Mucosa of stomach (tissue), 1 donor: ENCODE data around the gene POLR3G.

Source experiments
- H3K27me3 ChIP-seq: one replicate; pipeline ENCODE4 v1.7.0; 2013; ENCODE audit warnings: mild to moderate bottlenecking, low read length; ENCODE audit not compliant: control insufficient read depth, insufficient read depth
- H3K36me3 ChIP-seq: one replicate; pipeline ENCODE4 v1.7.0; 2013; ENCODE audit warnings: low read length; ENCODE audit not compliant: control insufficient read depth, insufficient read depth
- H3K4me1 ChIP-seq: one replicate; pipeline ENCODE4 v1.7.0; 2013; ENCODE audit warnings: mild to moderate bottlenecking, low read length; ENCODE audit not compliant: control insufficient read depth, insufficient read depth
- H3K4me3 ChIP-seq: one replicate; pipeline ENCODE4 v1.7.0; 2013; ENCODE audit warnings: low read length
- H3K9ac ChIP-seq: one replicate; pipeline ENCODE4 v1.7.0; 2013; ENCODE audit warnings: mild to moderate bottlenecking, low read length, moderate library complexity
- H3K9me3 ChIP-seq: one replicate; pipeline ENCODE4 v1.7.0; 2013; ENCODE audit warnings: mild to moderate bottlenecking, low read length, moderate library complexity; ENCODE audit not compliant: control insufficient read depth
- donor health status: Pancreatic carcinoma.

The POLR3G gene

DNA sequence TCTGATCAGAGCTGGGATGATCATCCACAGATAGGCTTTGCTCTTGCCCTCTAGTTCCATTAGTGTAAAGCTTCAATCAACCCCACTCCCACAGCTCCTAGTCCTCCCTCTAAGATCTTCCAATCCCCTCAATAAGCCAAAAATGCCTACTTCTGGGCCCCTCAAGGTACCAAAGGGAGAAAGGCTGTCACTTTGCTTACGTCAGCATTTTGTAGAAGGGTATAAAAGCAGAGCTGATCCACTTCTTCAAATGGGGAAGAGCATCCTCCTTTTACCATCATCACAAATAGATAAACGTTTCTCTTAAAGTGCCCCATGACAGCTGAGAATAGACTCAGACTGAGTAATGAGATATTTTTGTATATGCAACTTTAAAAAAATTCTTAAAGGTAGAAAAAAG lies 70.8 kb downstream of the POLR3G start:
- H3K9ac ChIP-seq, result no peak overlapping the region
- H3K36me3 ChIP-seq, result no peaks in the 10 kb centered on the region
- H3K9me3 ChIP-seq, result no peaks in the 10 kb centered on the region
- H3K4me3 ChIP-seq, result no peak overlapping the region
- peaks cover 55% of the 10 kb centered on the region for H3K27me3 ChIP-seq
- H3K4me1 ChIP-seq, result no peaks in the 10 kb centered on the region

DNA sequence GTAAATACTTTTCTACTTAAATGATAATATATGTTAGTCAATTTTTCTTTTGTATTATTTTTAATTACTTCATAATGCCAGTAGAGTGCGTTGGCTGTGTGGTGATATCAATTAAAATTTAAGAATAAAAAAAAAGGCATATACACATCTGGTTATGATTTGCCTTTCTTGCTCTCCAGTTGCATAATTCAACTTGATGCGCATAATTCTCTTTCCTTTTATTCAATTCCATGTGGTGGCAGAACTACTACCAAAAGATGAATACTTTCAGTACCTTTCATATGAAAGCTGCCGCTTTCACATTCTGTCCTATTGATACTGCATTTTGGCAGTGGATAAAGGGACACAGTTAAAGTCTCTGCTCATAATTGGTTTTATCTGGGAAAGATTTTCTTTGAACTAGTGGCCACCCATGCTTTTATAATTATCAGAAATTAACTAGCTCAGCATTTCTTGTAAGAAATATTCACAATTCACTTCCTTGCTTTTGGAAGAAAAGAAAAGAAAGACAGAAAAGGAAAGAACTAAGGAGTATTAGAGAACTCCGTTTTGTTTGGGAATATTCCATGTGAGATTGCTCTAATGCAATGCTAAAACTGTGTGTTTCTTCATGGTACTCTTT lies 71.7 kb downstream of the POLR3G start:
- Histone ChIP-seq H3K9me3 (no peaks in the 10 kb centered on the region), H3K27me3 (peaks cover 57% of the 10 kb centered on the region), H3K4me1 (no peaks in the 10 kb centered on the region), H3K9ac (no peak overlapping the region), H3K4me3 (no peak overlapping the region), H3K36me3 (no peaks in the 10 kb centered on the region)

DNA sequence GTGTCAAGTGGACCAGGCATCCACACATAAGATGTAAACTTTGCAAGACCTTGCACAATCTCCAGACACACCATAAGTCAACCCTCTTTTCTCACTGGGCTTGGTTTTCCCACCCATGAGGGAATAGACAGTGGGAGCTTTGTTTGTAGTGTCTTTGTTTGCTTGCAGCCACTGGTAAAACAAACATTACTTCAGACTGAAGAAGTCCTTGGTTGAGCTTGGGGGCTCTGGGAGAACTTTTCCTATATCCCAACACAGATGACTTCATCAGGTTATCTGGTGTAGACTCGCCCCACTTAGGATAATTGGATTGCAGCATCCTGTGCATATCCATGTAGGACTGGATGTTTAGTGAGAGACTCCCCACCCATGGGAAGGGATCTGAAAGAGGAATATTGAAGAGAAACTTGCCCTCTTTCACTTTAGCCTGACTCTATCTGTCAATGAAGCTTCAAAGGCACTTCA lies 72.4 kb downstream of the POLR3G start:
- Histone ChIP-seq H3K9ac (no peak overlapping the region), H3K4me1 (no peaks in the 10 kb centered on the region), H3K36me3 (no peaks in the 10 kb centered on the region), H3K27me3 (peaks cover 63% of the 10 kb centered on the region), H3K4me3 (no peak overlapping the region), H3K9me3 (no peaks in the 10 kb centered on the region)

DNA sequence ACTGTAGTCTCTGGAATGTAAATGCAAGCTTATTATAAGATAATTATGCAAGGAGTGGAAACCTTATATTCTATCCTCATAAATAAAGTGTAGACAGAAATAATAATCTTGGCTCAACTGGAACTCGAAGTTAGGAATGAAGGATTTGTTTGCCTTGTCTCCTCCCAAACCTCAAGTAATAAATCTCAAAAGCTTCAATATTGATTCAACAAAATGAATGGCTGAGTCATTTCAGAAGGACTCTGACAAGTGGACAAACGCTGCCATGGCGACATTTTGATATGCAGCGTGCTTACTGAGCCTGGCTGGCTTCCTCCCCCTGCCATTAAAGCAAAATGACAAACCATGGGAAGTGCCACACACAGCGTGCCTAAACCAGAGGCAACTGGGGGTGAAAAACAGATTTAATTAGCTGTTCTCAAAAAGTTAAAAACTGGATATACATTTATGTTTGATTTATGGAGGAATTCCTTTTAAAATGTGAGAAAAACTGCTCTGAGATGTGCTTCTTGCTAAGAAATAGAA lies 73.5 kb downstream of the POLR3G start:
- Histone ChIP-seq H3K27me3 (peaks cover 65% of the 10 kb centered on the region), H3K4me3 (no peak overlapping the region), H3K9me3 (no peaks in the 10 kb centered on the region), H3K4me1 (no peaks in the 10 kb centered on the region), H3K36me3 (no peaks in the 10 kb centered on the region), H3K9ac (no peak overlapping the region)

DNA sequence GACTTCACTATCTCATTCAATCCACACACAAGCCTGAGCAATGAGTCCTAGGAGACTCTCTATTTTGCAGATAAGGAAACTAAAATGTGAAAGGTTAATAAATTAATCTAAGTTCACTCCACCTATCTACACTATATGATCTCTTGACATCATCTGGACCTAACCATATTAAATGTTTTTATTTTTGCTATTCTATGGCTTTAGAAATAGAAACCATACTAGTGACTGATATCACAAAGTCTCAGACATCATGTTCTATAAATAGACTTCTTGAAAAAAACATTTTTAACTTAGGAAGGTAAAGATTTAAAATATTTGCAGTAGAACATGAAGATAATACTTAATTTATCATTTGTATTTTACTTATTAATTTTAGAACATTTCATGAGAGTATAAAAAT lies 74.6 kb downstream of the POLR3G start:
- Histone ChIP-seq H3K4me1 (no peaks in the 10 kb centered on the region), H3K4me3 (no peak overlapping the region), H3K27me3 (peaks cover 68% of the 10 kb centered on the region), H3K36me3 (no peaks in the 10 kb centered on the region), H3K9me3 (no peaks in the 10 kb centered on the region), H3K9ac (no peak overlapping the region)

DNA sequence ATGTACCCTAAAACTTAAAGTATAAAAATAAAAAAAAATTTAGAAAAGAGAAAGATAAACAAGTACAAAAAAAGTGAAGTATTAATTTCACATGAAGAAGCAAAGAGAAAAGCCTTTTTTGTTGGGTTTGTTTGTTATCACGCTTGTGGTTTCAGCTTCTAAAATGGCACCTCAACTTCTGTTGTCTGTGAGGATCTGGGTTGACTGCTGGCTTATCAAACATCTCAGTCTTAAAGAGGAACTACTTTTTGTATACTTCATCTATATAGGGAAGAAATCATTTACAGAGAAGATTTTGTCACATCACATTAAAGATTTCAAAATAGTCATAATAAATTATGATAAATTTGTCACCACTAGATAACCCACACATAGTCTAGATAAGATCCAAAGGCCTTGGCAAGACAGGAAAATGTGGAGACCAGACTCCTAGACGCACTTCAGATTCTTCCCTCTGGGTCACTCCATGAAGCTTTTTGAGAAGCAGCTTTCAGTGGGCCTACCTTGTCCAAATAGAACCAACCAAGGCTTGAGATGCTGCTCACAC lies 75.1 kb downstream of the POLR3G start:
- Histone ChIP-seq H3K27me3 (peaks cover 68% of the 10 kb centered on the region), H3K4me1 (no peaks in the 10 kb centered on the region), H3K4me3 (no peak overlapping the region), H3K9me3 (no peaks in the 10 kb centered on the region), H3K9ac (no peak overlapping the region), H3K36me3 (no peaks in the 10 kb centered on the region)

DNA sequence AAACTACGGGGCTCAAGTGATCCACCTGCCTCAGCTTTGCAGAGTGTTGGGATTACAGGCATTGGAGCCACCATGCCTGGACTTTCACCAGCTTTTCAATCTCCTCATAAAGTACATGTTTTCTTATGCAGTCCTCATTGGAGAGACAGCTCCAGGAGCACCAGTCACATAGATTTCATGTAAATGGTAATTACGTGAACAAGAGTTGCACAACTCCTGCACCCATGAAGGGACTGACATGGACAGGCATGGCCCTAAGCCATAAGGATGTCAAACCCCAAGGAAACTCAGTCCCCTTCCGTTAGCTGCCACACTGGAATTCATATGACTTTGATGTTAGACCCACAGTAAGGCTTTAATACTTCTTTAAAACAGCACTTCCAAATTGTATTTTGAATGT lies 76.3 kb downstream of the POLR3G start:
- Histone ChIP-seq H3K9ac (no peak overlapping the region), H3K27me3 (peaks cover 66% of the 10 kb centered on the region), H3K36me3 (no peaks in the 10 kb centered on the region), H3K9me3 (no peaks in the 10 kb centered on the region), H3K4me1 (no peaks in the 10 kb centered on the region), H3K4me3 (no peak overlapping the region)

DNA sequence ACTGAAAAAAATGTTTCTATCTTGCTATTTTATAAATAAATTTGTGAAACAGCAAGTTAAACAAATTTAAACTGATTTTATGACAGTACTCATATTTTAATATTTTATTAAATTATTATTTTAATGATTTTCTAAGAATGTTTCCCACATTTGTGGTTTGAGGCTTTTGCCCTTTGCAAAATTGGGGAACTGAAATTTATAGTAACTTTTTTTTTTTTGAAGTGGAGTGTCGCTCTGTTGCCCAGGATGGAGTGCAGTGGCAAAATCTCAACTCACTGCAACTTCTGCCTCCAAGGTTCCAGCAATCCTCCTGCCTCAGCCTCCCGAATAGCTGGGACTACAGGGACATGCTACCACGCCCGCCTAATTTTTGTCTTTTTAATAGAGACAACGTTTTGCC lies 76.7 kb downstream of the POLR3G start:
- Histone ChIP-seq H3K4me3 (no peak overlapping the region), H3K27me3 (peaks cover 67% of the 10 kb centered on the region), H3K36me3 (no peaks in the 10 kb centered on the region), H3K4me1 (no peaks in the 10 kb centered on the region), H3K9ac (no peak overlapping the region), H3K9me3 (no peaks in the 10 kb centered on the region)

DNA sequence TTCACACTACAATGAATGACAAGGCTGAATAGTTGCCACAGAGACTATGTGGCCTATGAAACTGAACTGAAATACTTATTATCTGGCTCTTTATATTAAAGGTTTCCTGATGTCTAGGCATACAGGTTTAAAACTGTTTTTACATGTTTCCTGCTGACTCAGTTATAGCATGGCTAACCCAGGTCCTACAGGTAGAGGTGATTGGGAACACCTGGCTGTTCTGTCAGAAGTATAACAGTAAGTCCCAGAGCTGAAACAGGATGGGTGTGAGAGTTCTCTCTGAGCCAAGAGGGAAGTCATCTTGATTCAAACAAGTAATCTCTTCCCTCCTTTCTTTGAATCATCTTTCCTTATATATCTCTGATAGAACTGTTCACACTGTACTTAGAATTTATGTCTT lies 79.0 kb downstream of the POLR3G start:
- Histone ChIP-seq H3K9ac (no peak overlapping the region), H3K4me1 (peaks cover 7% of the 10 kb centered on the region), H3K36me3 (no peaks in the 10 kb centered on the region), H3K9me3 (no peaks in the 10 kb centered on the region), H3K4me3 (no peak overlapping the region), H3K27me3 (peaks cover 78% of the 10 kb centered on the region)

DNA sequence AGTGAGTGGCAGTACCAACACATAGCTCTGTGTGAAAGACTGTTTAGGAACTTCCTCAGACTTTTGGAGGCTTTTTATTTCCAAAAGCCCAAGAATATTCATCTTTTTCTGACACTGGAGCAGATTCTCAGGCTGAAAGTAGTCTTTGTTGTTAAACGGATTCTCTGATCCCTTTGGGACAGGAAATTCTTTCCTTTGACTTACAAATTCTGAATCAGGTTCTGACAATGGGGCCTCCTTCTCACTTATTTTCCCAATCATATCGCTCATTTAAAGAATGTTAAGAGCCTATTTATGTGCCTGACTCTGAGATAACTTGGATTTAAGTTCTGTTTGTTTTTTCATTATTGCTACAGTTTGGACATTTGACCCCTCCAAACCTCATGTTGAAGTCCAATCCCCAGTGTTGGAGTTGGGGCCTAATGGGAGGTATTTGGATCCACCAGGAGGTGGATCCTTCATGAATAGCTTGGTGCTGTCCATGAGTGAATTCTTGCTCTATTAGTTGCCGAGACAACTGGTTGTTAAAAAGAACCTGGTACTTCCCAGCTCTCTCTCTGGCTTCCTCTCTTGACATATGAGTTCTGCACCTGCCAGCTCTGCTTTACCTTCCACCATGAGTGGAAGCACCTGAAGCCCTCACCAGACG lies 79.8 kb downstream of the POLR3G start:
- H3K4me3 ChIP-seq, result no peak overlapping the region
- peaks cover 85% of the 10 kb centered on the region for H3K27me3 ChIP-seq
- H3K9me3 ChIP-seq, result no peaks in the 10 kb centered on the region
- no peaks in the 10 kb centered on the region for H3K36me3 ChIP-seq
- H3K9ac ChIP-seq, result no peak overlapping the region
- H3K4me1 ChIP-seq, result peaks cover 11% of the 10 kb centered on the region

DNA sequence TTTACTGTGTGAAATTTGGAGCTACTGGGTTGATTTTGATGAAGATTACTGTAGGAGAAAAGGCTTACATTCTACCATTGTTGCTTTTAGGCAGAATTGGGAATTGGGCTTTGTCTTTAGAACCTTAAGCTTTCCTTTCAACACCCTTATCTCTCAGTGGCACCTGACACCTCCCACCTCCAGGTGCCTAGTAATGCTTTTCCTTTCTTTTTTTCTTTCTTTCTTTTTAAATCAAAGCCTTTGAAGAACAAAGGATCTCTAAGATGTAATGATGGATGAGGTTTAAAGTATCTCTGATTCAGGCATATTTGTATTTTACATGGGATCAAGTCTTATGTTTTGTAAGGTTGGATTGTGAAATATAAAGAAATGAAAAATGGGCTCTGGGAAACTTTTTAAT lies 81.0 kb downstream of the POLR3G start:
- Histone ChIP-seq H3K9me3 (no peaks in the 10 kb centered on the region), H3K9ac (no peak overlapping the region), H3K4me3 (no peak overlapping the region), H3K27me3 (peaks cover 82% of the 10 kb centered on the region), H3K4me1 (peaks cover 11% of the 10 kb centered on the region), H3K36me3 (no peaks in the 10 kb centered on the region)

DNA sequence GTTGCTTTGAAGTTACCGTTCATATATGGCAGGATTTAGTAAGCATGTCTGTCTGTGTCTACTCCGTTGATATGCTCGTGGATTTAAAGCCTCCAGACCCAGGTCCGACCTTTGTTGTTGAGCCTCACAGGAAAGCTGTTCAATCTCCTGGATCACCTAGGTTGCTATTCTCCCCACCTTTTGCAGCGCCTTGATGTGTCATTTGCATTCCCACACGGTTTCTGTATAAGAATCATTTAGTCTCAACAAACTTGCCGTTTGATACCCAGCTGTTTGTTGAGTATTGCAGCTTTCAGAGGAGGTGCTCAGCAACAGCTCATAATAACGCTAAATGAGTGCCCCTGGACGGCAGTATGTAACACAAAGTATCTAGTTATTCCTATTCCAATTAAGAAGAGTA lies 82.7 kb downstream of the POLR3G start:
- Histone ChIP-seq H3K9me3 (no peaks in the 10 kb centered on the region), H3K9ac (no peak overlapping the region), H3K27me3 (peaks cover 79% of the 10 kb centered on the region), H3K36me3 (no peaks in the 10 kb centered on the region), H3K4me3 (no peak overlapping the region), H3K4me1 (peaks cover 11% of the 10 kb centered on the region)
